Measurements from ENCODE around the gene FSIP1.

The FSIP1 gene

GRCh38 chr15:39680868-39681267, 101.8 kb downstream of the FSIP1 start:
- ATAC-seq, result no peak

DNA sequence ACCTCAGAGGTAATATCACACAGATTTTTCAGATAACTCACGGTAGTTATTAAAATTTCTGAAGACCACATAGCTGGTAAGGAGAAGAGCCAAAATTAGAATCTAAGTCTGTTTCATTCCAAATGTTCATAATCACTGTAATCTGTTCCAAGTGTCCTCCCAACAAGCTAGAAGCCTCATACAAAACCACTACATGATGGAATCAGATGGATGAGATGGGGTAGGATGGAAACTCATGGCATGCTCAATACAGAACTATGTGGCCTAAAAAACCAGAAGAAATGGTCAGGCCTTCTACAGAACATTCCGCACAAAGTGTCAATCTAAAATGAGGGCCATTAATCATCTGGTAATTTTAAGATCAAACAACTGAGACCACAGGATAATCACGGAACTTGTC, 110.0 kb downstream of the FSIP1 start:
- ATAC-seq, result no peak

- no peak for ATAC-seq
These were observed 110.5 kb downstream of the FSIP1 start for GRCh38 chr15:39672184-39672583.

GRCh38 chr15:39670687-39671086, 112.0 kb downstream of the FSIP1 start:
- no peak for ATAC-seq

- ATAC-seq, result no peak
These were observed 113.0 kb downstream of the FSIP1 start for GRCh38 chr15:39669661-39670060.

DNA sequence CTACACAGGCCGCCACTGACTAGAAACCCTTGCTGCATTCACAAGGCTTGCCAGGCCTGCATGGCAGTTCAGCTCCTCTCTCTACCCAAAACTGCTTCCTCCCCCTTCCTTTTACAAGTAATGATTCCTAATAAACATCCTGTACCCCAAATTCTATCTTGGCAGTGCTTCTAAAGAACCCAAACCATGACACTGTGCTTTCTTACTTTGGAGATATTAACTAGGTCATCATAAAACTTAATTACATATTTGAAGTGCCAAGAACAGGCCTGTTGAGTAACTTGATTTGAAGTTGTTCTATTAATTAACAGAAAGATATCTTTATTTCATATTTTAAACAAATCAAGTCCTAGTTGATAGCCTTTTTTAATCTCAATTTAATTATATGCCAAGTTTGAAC, 113.4 kb downstream of the FSIP1 start:
- no peak for ATAC-seq

- no peak for ATAC-seq
These were observed 114.2 kb downstream of the FSIP1 start for GRCh38 chr15:39668457-39668856.

DNA sequence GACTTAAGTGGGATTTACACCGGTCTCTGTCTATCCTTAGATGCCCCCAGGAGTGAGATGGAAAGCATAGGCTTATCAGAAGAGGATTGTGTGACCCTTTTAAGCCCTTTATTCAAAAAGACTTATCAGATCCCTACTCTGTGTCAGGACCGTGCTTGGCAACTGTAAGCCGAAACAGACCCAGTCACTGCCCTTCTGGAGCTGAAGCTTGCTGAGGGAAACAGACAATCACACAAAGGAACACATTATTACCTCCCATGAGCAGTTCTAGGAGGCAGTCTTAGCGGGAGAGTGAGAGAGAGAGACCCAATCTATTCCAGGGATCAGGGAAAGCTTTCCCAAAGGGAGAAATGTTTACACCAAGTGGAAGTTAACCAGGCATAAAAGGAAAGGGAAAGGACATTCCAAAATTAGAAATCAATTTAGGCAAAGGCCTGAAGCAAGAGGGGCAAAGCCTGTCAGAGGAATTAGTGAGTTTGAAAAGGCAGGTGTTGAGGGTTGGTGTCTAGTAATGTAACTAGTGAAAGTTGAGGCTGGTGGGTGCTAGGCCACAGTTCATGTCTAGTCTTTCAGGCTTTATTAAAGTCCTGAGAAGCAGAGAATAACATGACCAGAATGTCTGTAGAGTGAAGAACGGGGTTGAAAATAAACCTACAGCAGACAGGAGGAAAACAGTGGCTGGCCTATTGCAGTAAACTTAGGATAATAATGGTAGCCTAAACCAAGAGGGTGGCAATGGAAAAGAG, 115.1 kb downstream of the FSIP1 start:
- no peak for ATAC-seq

DNA sequence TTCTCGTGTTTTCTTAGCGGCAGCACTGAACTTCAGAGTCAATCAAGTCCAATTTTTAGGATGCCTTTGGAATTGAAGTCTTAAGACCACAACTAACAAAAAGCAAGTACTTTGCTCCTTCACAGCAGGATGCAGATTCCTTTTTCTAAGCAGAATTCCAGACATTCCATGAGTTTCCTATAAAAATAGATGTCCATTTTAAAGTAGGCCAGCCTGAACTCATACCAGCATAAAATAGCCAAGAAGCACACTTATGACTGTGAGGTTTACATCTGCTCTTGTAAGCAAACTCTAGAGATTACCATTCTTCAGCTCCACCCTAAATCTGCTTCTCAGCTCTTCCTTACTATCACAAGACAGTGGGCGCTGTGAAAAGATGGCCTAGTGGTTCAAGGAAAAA, 116.0 kb downstream of the FSIP1 start:
- no peak for ATAC-seq

DNA sequence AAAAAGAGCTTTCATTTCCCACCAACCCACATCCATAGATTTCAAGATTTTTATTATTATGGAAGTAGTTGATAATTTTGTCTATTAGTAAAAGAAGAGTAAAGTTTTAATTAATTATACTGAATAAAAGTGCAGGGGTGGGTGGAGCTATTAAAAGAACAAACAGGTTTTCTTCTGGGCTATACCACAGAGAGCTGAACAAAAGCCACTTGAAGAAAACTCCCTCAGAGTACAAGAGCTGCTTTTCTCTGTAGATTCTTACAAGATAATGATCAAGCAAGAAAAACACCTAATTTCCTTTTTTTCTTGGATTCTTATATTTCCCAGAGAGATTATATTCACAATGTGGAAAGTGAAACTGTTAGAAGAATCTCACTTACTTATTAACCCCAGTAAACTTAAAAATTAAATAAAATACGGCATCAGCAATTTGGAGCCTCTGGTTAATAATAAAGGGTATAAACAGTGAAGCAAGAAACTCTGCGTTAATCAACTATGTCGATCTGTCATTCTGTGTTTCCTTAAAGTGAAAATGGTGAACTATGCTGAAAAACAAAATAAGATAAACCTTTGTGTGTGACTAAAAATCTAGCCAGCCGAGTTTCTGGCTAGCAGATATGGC, 116.9 kb downstream of the FSIP1 start:
- no peak for ATAC-seq

GRCh38 chr15:39663704-39664250, 118.9 kb downstream of the FSIP1 start:
- ATAC-seq, result no peak

DNA sequence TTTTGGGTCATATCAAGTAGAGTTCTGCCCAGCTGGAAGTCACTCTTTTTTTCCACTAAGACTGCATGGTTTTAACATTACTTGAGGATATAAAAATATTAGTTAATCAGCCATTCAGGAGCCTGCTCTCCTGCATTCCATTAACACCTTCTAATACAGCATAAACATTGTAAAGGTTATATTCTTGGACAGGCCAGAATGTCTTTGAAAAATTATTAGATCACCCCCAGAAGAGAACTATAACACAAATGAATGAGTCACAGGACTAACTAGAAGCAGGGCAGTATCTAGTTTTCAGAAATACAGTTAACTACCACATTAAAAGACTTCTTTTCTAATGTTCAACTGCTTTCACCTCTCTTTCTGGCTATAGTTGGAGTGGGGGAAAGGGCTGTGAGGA, 120.9 kb downstream of the FSIP1 start:
- ATAC-seq, result no peak

- ATAC-seq, result no peak
These were observed 123.9 kb downstream of the FSIP1 start for GRCh38 chr15:39658740-39659139.

- ATAC-seq, result no peak
These were observed 125.0 kb downstream of the FSIP1 start for GRCh38 chr15:39657668-39658067.

- no peak for ATAC-seq
These were observed 125.5 kb downstream of the FSIP1 start for GRCh38 chr15:39657181-39657580.

DNA sequence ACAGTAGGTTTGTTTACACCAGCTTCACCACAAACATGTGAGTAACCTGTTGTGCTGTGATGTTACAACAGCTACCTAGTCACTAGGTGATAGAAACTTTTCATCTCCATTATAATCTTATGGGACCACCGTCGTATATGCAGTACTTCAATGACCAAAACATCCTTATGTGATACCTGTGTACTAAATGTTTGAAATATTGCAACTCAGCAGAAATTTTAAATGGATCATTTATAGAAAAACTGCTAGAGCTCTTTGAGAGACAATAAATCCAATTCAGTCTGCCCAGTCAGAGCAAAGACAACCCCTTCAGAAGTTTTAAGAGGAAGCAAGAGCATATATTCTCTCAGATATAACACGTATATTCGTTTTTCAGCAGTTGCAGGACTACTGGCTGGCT, 128.3 kb downstream of the FSIP1 start:
- no peak for ATAC-seq

DNA sequence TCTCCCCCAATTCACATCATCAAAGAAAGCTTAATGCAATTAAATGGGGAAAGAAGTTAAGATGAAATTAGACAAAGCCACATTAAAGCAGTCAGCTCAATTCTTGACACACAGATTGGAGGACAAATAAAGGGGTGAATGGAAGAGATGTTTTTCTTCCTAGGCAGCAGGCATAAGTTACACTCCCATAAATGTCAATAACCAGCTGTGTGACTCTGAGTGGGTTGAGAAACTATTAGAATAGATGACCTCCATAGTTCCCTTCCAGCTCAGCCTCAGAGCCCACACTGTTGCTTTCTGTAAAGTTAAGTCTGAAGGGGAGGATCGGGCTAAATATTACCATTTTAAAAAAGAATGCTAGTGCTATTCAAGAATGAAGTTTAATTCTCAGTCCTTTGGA, 130.8 kb downstream of the FSIP1 start:
- ATAC-seq, result no peak

GRCh38 chr15:39651295-39651694, 131.3 kb downstream of the FSIP1 start:
- no peak for ATAC-seq

GRCh38 chr15:39649757-39650156, 132.9 kb downstream of the FSIP1 start:
- no peak for ATAC-seq

- no peak for ATAC-seq
These were observed 136.2 kb downstream of the FSIP1 start for GRCh38 chr15:39646425-39646824.

- no peak for ATAC-seq
These were observed 136.7 kb downstream of the FSIP1 start for GRCh38 chr15:39645976-39646257.

GRCh38 chr15:39645138-39645975, 137.3 kb downstream of the FSIP1 start:
- ATAC-seq, result no peak

- ATAC-seq, result no peak
These were observed 138.5 kb downstream of the FSIP1 start for GRCh38 chr15:39644136-39644535.

- peak; percentile 25 to 55 for ATAC-seq
These were observed 138.9 kb downstream of the FSIP1 start for GRCh38 chr15:39643727-39644126.

Measured in activated CD4-positive, CD25-positive, alpha-beta regulatory T cell treated with anti-CD3 and anti-CD28 coated beads, Interleukin-2, amount 50 U/mL, for 24 hours (primary cell).